Fibroblast of skin of back (primary cell): ENCODE measurements around the gene MAGED2.
"Not testable (repeated sequence)": the region's sequence is repeated elsewhere in the genome, so short reads cannot be mapped to it uniquely, and the experiment has no call there.

ENCODE experiments used
- DNase-seq: peaks from one replicate; pipeline ENCODE4 v3.0.0-alpha.2; 2013

Gene MAGED2

GRCh38 chrX:54819201-54819600, 11.7 kb downstream of the MAGED2 start:
- DNase-seq = no peak

GRCh38 chrX:54820737-54821136, 13.2 kb downstream of the MAGED2 start:
- DNase-seq = no peak

- DNase-seq = no peak
Observed at GRCh38 chrX:54821310-54821709, 13.8 kb downstream of the MAGED2 start.

- DNase-seq = no peak
Observed at GRCh38 chrX:54824195-54824594, 16.6 kb downstream of the MAGED2 start.

GRCh38 chrX:54824722-54825121, 17.2 kb downstream of the MAGED2 start:
- no peak for DNase-seq

- DNase-seq = no peak
Observed at GRCh38 chrX:54825716-54826438, 18.3 kb downstream of the MAGED2 start.

- peak; percentile 29 for DNase-seq
Observed at GRCh38 chrX:54826598-54826997, 19.1 kb downstream of the MAGED2 start.

- DNase-seq = no peak
Observed at GRCh38 chrX:54838583-54838982, 31.0 kb downstream of the MAGED2 start.

GRCh38 chrX:54841184-54841874, 33.8 kb downstream of the MAGED2 start:
- DNase-seq = peak; percentile 3

GRCh38 chrX:54842607-54843006, 35.1 kb downstream of the MAGED2 start:
- DNase-seq = no peak

- no peak for DNase-seq
Observed at GRCh38 chrX:54843050-54843449, 35.5 kb downstream of the MAGED2 start.

GRCh38 chrX:54847700-54848099, 40.2 kb downstream of the MAGED2 start:
- not testable (repeated sequence) for DNase-seq

GRCh38 chrX:54865208-54865607, 57.7 kb downstream of the MAGED2 start:
- no peak for DNase-seq
